ENCODE results near the gene PRPF8. TPM values are rescaled to one million over a fixed set of nuclear protein-coding genes. Genes with fewer than 3 reads are reported as not detected.

PRPF8 gene
- total and polyA plus RNA-seq, 2 of the 13 experiments (the other 11 are each of a cell fraction or from before 2014, with no cell fraction given): 112 to 179 TPM

DNA sequence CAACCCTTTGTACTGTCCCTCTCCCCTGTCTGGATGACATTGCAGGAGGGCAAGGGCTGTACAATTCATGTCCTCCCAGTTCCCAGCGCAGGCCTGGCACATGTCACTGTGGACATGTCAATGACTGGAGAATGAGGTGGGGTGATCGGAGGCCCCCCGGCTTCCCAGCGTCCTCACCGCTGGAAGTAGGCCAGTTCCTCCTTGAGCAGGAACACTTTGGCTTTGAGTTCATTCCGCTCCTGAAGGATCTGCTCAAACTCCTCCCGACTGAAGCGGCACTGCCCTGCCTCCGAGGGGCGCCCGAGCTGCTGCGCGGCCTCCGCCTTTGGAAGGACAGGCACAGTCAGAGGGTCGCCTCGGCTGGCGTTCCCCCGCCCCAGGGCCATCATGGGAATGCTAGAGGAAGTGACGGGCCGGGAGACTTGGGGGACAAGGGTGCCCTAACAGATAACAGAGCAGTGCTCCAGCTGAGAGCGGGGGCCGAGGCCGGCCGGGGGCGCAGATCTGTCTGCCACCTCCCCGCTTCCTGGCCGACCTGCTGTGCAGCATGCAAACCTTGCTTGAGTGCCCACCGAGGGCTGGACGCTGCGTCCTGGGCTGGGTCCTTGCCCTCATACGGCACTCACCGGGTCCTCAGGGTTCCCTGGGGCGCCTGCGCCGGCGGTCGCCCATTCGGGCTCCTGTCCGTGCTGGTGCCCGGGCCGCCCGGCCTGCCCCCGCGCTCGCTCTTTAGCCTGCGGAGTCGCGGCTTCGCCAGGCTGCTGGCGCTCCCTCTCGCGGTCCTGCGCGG lies 36.3 kb downstream of the PRPF8 start (continued):
- TF ChIP-seq, protein P1, sequence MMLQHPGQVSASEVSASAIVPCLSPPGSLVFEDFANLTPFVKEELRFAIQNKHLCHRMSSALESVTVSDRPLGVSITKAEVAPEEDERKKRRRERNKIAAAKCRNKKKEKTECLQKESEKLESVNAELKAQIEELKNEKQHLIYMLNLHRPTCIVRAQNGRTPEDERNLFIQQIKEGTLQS (CRISPR knock-in tag; IDR thresholded peaks at IDR 0.05): no peak
- TF ChIP-seq DR1 (CRISPR knock-in tag; IDR thresholded peaks at IDR 0.05) (no peak), SMC3 (IDR thresholded peaks at IDR 0.05; ENCODE audit: low read length) (peak; percentile 13; the same call in 1 of the 2 replicates), ZNF431 (CRISPR knock-in tag; IDR thresholded peaks at IDR 0.05; ENCODE audit: borderline replicate concordance, low read depth) (no peak), CEBPG (CRISPR knock-in tag; IDR thresholded peaks at IDR 0.05) (no peak), GATA4 (IDR thresholded peaks at IDR 0.05; ENCODE audit: borderline replicate concordance, low read depth) (no peak), SETDB1 (CRISPR knock-in tag; IDR thresholded peaks at IDR 0.05; ENCODE audit: borderline replicate concordance) (no peak), SOX6 (IDR thresholded peaks at IDR 0.05) (no peak), SOX6 (CRISPR knock-in tag; IDR thresholded peaks at IDR 0.05) (peak; percentile 14; the same call in 1 of the 2 replicates), ZC3H13 (CRISPR knock-in tag; IDR thresholded peaks at IDR 0.05) (no peak), ZNF484 (CRISPR knock-in tag; IDR thresholded peaks at IDR 0.05; ENCODE audit: borderline replicate concordance, low read depth) (no peak)
- TF ChIP-seq, protein P2, sequence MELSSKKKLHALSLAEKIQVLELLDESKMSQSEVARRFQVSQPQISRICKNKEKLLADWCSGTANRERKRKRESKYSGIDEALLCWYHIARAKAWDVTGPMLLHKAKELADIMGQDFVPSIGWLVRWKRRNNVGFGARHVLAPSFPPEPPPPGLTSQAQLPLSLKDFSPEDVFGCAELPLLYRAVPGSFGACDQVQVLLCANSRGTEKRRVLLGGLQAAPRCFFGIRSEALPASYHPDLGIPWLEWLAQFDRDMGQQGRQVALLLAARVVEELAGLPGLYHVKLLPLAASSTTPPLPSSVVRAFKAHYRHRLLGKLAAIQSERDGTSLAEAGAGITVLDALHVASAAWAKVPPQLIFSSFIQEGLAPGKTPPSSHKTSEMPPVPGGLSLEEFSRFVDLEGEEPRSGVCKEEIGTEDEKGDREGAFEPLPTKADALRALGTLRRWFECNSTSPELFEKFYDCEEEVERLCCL (CRISPR knock-in tag; IDR thresholded peaks at IDR 0.05; ENCODE audit: borderline replicate concordance): peak; percentile 44; the same call in 1 of the 2 replicates
- TF ChIP-seq, protein P3, sequence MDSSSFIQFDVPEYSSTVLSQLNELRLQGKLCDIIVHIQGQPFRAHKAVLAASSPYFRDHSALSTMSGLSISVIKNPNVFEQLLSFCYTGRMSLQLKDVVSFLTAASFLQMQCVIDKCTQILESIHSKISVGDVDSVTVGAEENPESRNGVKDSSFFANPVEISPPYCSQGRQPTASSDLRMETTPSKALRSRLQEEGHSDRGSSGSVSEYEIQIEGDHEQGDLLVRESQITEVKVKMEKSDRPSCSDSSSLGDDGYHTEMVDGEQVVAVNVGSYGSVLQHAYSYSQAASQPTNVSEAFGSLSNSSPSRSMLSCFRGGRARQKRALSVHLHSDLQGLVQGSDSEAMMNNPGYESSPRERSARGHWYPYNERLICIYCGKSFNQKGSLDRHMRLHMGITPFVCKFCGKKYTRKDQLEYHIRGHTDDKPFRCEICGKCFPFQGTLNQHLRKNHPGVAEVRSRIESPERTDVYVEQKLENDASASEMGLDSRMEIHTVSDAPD (CRISPR knock-in tag; IDR thresholded peaks at IDR 0.05): no peak
